Stomach (tissue), 9 donors: ENCODE measurements around the gene MUC5AC. TPM values are rescaled to one million over a fixed set of nuclear protein-coding genes. Genes with fewer than 3 reads are reported as not detected.

ENCODE experiments used
- DNase-seq, 2 donors: peaks; one replicate each; pipeline versions ENCODE4 v3.0.0 to v3.0.0-alpha.2; 2013 to 2019
- H3K27ac ChIP-seq, 5 donors: fragments of 200-600 bp in 4 of 5; sonication (generic) in 4 of 5; one replicate each; pipeline ENCODE4 v1.5.1; 2013 to 2019; ENCODE audit warnings: mild to moderate bottlenecking in 1 of 5, moderate library complexity in 1 of 5
- H3K27me3 ChIP-seq, 3 donors: fragments of 200-600 bp; sonication (generic); one replicate each; pipeline ENCODE4 v1.5.1; 2017 to 2019; ENCODE audit warnings: mixed run types in 1 of 3
- H3K36me3 ChIP-seq, 4 donors: fragments of 200-600 bp; sonication (generic); 1 replicate in 3 of 4; 2 replicates in 1 of 4; pipeline ENCODE4 v1.5.1; 2016 to 2019
- H3K4me1 ChIP-seq, 4 donors: fragments of 200-600 bp; sonication (generic); one replicate each; pipeline ENCODE4 v1.5.1; 2016 to 2019
- H3K4me3 ChIP-seq, 4 donors: fragments of 200-600 bp; sonication (generic) in 3 of 4; one replicate each; pipeline ENCODE4 v1.5.1; 2016 to 2019; ENCODE audit warnings: mild to moderate bottlenecking in 1 of 4
- H3K9me3 ChIP-seq, 4 donors: fragments of 200-600 bp; sonication (generic); one replicate each; pipeline ENCODE4 v1.5.1; 2016 to 2019
- EP300 ChIP-seq: sonication (generic); formaldehyde crosslinking; IDR thresholded peaks from one replicate; pipeline ENCODE4 v1.6.1; 2017; ENCODE audit warnings: antibody characterized with exemption
- POLR2A ChIP-seq, 4 donors: fragments of 450-650 bp; IDR thresholded peaks; one replicate each; pipeline ENCODE4 v1.6.1; 2016; ENCODE audit warnings: antibody characterized with exemption in 4 of 4, control low read depth in 2 of 4, mild to moderate bottlenecking in 1 of 4, moderate library complexity in 1 of 4
- POLR2AphosphoS5 ChIP-seq, 3 donors: sonication (generic); formaldehyde crosslinking; IDR thresholded peaks; one replicate each; pipeline ENCODE4 v1.6.1; 2016; ENCODE audit warnings: antibody characterized with exemption in 3 of 3
- WGBS, 5 donors: extraction: QIAGEN DNeasy Blood & Tissue Kit in 3 of 5; methylation state at CpG; one replicate each; pipeline versions ENCODE4 v1.1.5 to v1.1.7; 2013 to 2018; 5-methylcytosine and 5-hydroxymethylcytosine counted together
- intact Hi-C: fragments of 100-400 bp; cut with DNase I; formaldehyde crosslinking; loops from one replicate; pipeline ENCODE4 v1.15.1; 2023; ENCODE audit warnings: low total_unique reads
- polyA plus RNA-seq, 3 donors: library from polyadenylated mRNA; stranded (reverse); fragments of 200-250 nt; gene quantifications; one replicate each; pipeline ENCODE4 v1.2.3, GENCODE V29; 2013
- total RNA-seq, 5 donors: library from RNA; depleted of rRNA; stranded (reverse); fragments of >200 nt; gene quantifications; one replicate each; pipeline versions ENCODE4 v1.1.0 to v1.2.3, GENCODE V29; 2014 to 2016
- TF ChIP-seq, protein P1 (sequence below), 7 experiments: fragments of 450-650 bp in 4 of 7; fragments of 200-600 bp in 3 of 7; sonication (generic) in 3 of 7; IDR thresholded peaks; one replicate each; pipeline ENCODE4 v1.5.1; 2016 to 2019; ENCODE audit warnings: antibody characterized with exemption in 7 of 7, control low read depth in 2 of 7, mild to moderate bottlenecking in 1 of 7
- donor health status: healthy with polysubstance abuse.
- donor health status: Bipolar disorder and iron deficiency.
- donor health status: healthy.

MUC5AC gene
- total and polyA plus RNA-seq, 8 donors = 2.0 to 1,253 (median 171) TPM

DNA sequence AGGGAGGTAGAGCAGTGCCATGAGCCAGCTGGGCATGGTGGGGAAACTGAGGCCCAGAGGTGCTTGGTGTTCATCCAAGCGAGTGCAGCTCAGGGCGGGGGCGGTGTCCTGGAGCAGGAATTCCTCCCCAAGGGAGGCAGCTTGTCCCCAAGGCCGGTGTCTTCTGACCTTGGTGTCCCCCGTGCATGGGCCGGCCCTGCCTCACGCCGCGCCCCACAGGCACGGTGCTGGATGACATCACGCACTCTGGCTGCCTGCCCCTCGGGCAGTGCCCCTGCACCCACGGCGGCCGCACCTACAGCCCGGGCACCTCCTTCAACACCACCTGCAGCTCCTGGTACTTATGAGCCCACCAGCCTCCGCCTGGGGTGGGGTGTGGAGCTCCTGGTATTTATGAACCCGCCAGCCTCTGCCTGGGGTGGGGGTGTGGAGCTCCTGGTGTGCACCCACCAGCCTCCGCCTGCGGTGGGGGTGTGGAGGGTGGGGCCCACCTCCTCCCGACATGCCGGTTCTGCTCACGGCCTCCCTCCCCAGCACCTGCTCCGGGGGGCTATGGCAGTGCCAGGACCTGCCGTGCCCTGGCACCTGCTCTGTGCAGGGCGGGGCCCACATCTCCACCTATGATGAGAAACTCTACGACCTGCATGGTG lies 71.8 kb downstream of the MUC5AC start:
- H3K27ac ChIP-seq = no peak overlapping the region
- H3K9me3 ChIP-seq = no peaks in the 10 kb centered on the region
- WGBS, 5 donors = 60 to 88% (median 78%) methylated on average over 8 to 27 of the region's 27 CpGs
- no peak overlapping the region for H3K4me3 ChIP-seq
- H3K4me1 ChIP-seq = peaks cover 0 to 16% (median 8%) of the 10 kb centered on the region in 4 donors
- TF ChIP-seq POLR2AphosphoS5 (IDR thresholded peaks at IDR 0.05) = no peak
- no peak for TF ChIP-seq EP300
- TF ChIP-seq, protein P1, sequence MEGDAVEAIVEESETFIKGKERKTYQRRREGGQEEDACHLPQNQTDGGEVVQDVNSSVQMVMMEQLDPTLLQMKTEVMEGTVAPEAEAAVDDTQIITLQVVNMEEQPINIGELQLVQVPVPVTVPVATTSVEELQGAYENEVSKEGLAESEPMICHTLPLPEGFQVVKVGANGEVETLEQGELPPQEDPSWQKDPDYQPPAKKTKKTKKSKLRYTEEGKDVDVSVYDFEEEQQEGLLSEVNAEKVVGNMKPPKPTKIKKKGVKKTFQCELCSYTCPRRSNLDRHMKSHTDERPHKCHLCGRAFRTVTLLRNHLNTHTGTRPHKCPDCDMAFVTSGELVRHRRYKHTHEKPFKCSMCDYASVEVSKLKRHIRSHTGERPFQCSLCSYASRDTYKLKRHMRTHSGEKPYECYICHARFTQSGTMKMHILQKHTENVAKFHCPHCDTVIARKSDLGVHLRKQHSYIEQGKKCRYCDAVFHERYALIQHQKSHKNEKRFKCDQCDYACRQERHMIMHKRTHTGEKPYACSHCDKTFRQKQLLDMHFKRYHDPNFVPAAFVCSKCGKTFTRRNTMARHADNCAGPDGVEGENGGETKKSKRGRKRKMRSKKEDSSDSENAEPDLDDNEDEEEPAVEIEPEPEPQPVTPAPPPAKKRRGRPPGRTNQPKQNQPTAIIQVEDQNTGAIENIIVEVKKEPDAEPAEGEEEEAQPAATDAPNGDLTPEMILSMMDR (IDR thresholded peaks at IDR 0.05) = no peak
- TF ChIP-seq POLR2A (IDR thresholded peaks at IDR 0.05) = no peak
- H3K36me3 ChIP-seq = no peaks in the 10 kb centered on the region
- intact Hi-C loops = no loop called here
- DNase-seq = no peak
- peaks cover 0 to 91% (median 0%) of the 10 kb centered on the region in 3 donors for H3K27me3 ChIP-seq

- no peak for DNase-seq
Observed at GRCh38 chr11:1230121-1230455, 72.3 kb downstream of the MUC5AC start.

GRCh38 chr11:1230456-1231395 lies 73.0 kb downstream of the MUC5AC start:
- Histone ChIP-seq H3K27ac (no peak overlapping the region), H3K36me3 (peaks cover 0 to 3% (median 0%) of the 10 kb centered on the region in 4 donors), H3K9me3 (no peaks in the 10 kb centered on the region), H3K27me3 (peaks cover 0 to 80% (median 0%) of the 10 kb centered on the region in 3 donors), H3K4me3 (no peak overlapping the region), H3K4me1 (peaks cover 0 to 12% (median 6%) of the 10 kb centered on the region in 4 donors)
- intact Hi-C loops = no loop called here
- no peak for TF ChIP-seq EP300
- no peak for TF ChIP-seq POLR2AphosphoS5 (IDR thresholded peaks at IDR 0.05)
- no peak for TF ChIP-seq POLR2A (IDR thresholded peaks at IDR 0.05)
- TF ChIP-seq, protein P1 (IDR thresholded peaks at IDR 0.05) = no peak
- DNase-seq = no peak
- WGBS, 5 donors = 81 to 89% (median 82%) methylated on average over 30 to 45 of the region's 45 CpGs

More at GRCh38 chr11:1230121-1230455, 72.3 kb downstream of the MUC5AC start:
- no peaks in the 10 kb centered on the region for H3K9me3 ChIP-seq
- no peak for TF ChIP-seq EP300
- no peak for TF ChIP-seq POLR2A (IDR thresholded peaks at IDR 0.05)
- no peak for TF ChIP-seq POLR2AphosphoS5 (IDR thresholded peaks at IDR 0.05)
- TF ChIP-seq, protein P1 (IDR thresholded peaks at IDR 0.05) = no peak
- peaks cover 0 to 3% (median 0%) of the 10 kb centered on the region in 4 donors for H3K36me3 ChIP-seq
- H3K27me3 ChIP-seq = peaks cover 0 to 86% (median 0%) of the 10 kb centered on the region in 3 donors
- WGBS, 5 donors = 67 to 100% (median 82%) methylated on average over 1 to 5 of the region's 5 CpGs
- H3K27ac ChIP-seq = no peak overlapping the region
- intact Hi-C loops = no loop called here
- H3K4me1 ChIP-seq = peaks cover 0 to 12% (median 6%) of the 10 kb centered on the region in 4 donors
- no peak overlapping the region for H3K4me3 ChIP-seq

GRCh38 chr11:1231396-1232020 lies 73.8 kb downstream of the MUC5AC start:
- WGBS, 5 donors = 57 to 82% (median 63%) methylated on average over 6 to 22 of the region's 22 CpGs
- Histone ChIP-seq H3K36me3 (peaks cover 0 to 3% (median 0%) of the 10 kb centered on the region in 4 donors), H3K4me3 (no peak overlapping the region), H3K9me3 (no peaks in the 10 kb centered on the region), H3K27me3 (peaks cover 0 to 72% (median 0%) of the 10 kb centered on the region in 3 donors), H3K27ac (no peak overlapping the region), H3K4me1 (peaks cover 0 to 12% (median 6%) of the 10 kb centered on the region in 4 donors)
- TF ChIP-seq POLR2AphosphoS5 (IDR thresholded peaks at IDR 0.05) (no peak), POLR2A (IDR thresholded peaks at IDR 0.05) (no peak), EP300 (no peak)
- TF ChIP-seq, protein P1 (IDR thresholded peaks at IDR 0.05) = no peak
- DNase-seq = no peak
- intact Hi-C loops = no loop called here
